Keratinocyte (primary cell): ENCODE data around the gene CEP170B. TPM values are rescaled to one million over a fixed set of nuclear protein-coding genes. Genes with fewer than 3 reads are reported as not detected.
"Not testable (repeated sequence)": the region's sequence is repeated elsewhere in the genome, so short reads cannot be mapped to it uniquely, and the experiment has no call there.

Source experiments
- DNase-seq: peaks from one replicate; pipeline ENCODE4 v3.0.0-alpha.2; 2011; ENCODE audit warnings: low read depth, missing footprints, low spot score
- FAIRE-seq: peaks from 2 replicates; lab custom pipeline; 2011; peaks lifted over from hg19 to GRCh38; lab: Jason Lieb, UNC
- H2AFZ ChIP-seq: 2 replicates; pipeline ENCODE4 v1.6.0; 2012; ENCODE audit warnings: low read length, control low read depth, inconsistent platforms; ENCODE audit not compliant: control insufficient read depth
- H3K27ac ChIP-seq: 2 replicates; pipeline ENCODE4 v1.5.1; 2011; ENCODE audit warnings: low read length; ENCODE audit not compliant: control insufficient read depth, insufficient read depth
- H3K27me3 ChIP-seq: 3 replicates; pipeline ENCODE4 v1.6.0; 2011; ENCODE audit warnings: low read length; ENCODE audit not compliant: control insufficient read depth, insufficient read depth; ENCODE audit errors: extremely low read depth
- H3K36me3 ChIP-seq, 2 experiments: 2 replicates in 1 of 2; 3 replicates in 1 of 2; pipeline ENCODE4 v1.5.1; 2011; ENCODE audit warnings: low read length in 2 of 2, mild to moderate bottlenecking in 1 of 2; ENCODE audit not compliant: control insufficient read depth in 2 of 2, insufficient read depth in 2 of 2; ENCODE audit errors: extremely low read depth in 1 of 2
- H3K4me1 ChIP-seq: 3 replicates; pipeline ENCODE4 v1.5.1; 2011; ENCODE audit warnings: low read length; ENCODE audit not compliant: control insufficient read depth, insufficient read depth; ENCODE audit errors: extremely low read depth
- H3K4me2 ChIP-seq: 3 replicates; pipeline ENCODE4 v1.6.0; 2011; ENCODE audit warnings: low read depth, low read length; ENCODE audit not compliant: control insufficient read depth, insufficient read depth; ENCODE audit errors: extremely low read depth
- H3K4me3 ChIP-seq, 3 experiments: fragments of 200-600 bp in 1 of 3; sonication (generic) in 1 of 3; 2 replicates in 2 of 3; 3 replicates in 1 of 3; pipeline ENCODE4 v1.5.1; 2011 to 2016; ENCODE audit warnings: low read length in 3 of 3, mild to moderate bottlenecking in 3 of 3, control low read depth in 2 of 3, inconsistent platforms in 1 of 3, low read depth in 1 of 3, mixed read lengths in 1 of 3, mixed run types in 1 of 3, moderate library complexity in 1 of 3; ENCODE audit not compliant: control insufficient read depth in 2 of 3, insufficient read depth in 2 of 3; ENCODE audit errors: extremely low read depth in 1 of 3
- H3K79me2 ChIP-seq: 2 replicates; pipeline ENCODE4 v1.6.0; 2012; ENCODE audit warnings: low read length; ENCODE audit not compliant: control insufficient read depth, insufficient read depth
- H3K9ac ChIP-seq: 3 replicates; pipeline ENCODE4 v1.6.0; 2011; ENCODE audit warnings: low read length; ENCODE audit not compliant: control insufficient read depth, insufficient read depth; ENCODE audit errors: extremely low read depth
- H3K9me1 ChIP-seq: 3 replicates; pipeline ENCODE4 v1.6.0; 2011; ENCODE audit warnings: low read length; ENCODE audit not compliant: control insufficient read depth, insufficient read depth; ENCODE audit errors: extremely low read depth
- H3K9me3 ChIP-seq: 2 replicates; pipeline ENCODE4 v1.5.1; 2012; ENCODE audit warnings: low read depth, low read length; ENCODE audit not compliant: control insufficient read depth
- H4K20me1 ChIP-seq: 3 replicates; pipeline ENCODE4 v1.6.0; 2011; ENCODE audit warnings: low read length; ENCODE audit not compliant: control insufficient read depth, insufficient read depth; ENCODE audit errors: extremely low read depth
- CTCF ChIP-seq, 3 experiments: IDR thresholded peaks in 1 of 3; conservative IDR thresholded peaks in 1 of 3; optimal IDR thresholded peaks in 1 of 3; 2 replicates in 2 of 3; 3 replicates in 1 of 3; pipeline versions ENCODE3 to v1.5.1; 2011; ENCODE audit warnings: low read length in 3 of 3, mild to moderate bottlenecking in 3 of 3, moderate library complexity in 2 of 3, control low read depth in 1 of 3, inconsistent platforms in 1 of 3; ENCODE audit not compliant: insufficient read depth in 2 of 3; ENCODE audit errors: extremely low read depth in 1 of 3
- EZH2 ChIP-seq: IDR thresholded peaks from one replicate; pipeline ENCODE4 v1.6.1; 2012; ENCODE audit warnings: inconsistent platforms, mild to moderate bottlenecking, low read length, moderate library complexity
- dilution Hi-C: fragments of 300-500 bp; cut with MboI; formaldehyde crosslinking; loops from one replicate; pipeline ENCODE4 v1.7.0; 2020; ENCODE audit warnings: low sequenced_read_pairs; ENCODE audit not compliant: extremely low pct_ligation_motif_present
- polyA plus RNA-seq, 5 experiments: library from polyadenylated mRNA; depleted of rRNA in 3 of 5; stranded (reverse) in 3 of 5; stranded (forward) in 1 of 5; unstranded in 1 of 5; fragments of >200 nt; gene quantifications; 1 replicate in 1 of 5; 2 replicates in 3 of 5; 3 replicates in 1 of 5; pipeline versions ENCODE4 v1.2.1 to v1.2.3, GENCODE V29; 2011 to 2012; ENCODE audit warnings: missing spikeins in 2 of 5, low read depth in 1 of 5, low replicate concordance in 1 of 5

Gene CEP170B
- polyA plus RNA-seq, 1 donor (not counting 4 experiments of a cell fraction or from before 2014, with no cell fraction given) = 8.7 TPM

GRCh38 chr14:104941508-104942365, 76.7 kb downstream of the CEP170B start:
- DNase-seq (no peak), FAIRE-seq (no peak)
- Histone ChIP-seq H3K4me3 (no peak overlapping the region), H3K9me1 (peaks cover 2% of the 10 kb centered on the region), H4K20me1 (no peaks in the 10 kb centered on the region), H3K27me3 (no peaks in the 10 kb centered on the region), H2AFZ (no peak overlapping the region), H3K27ac (no peak overlapping the region), H3K4me2 (no peak overlapping the region), H3K4me1 (no peaks in the 10 kb centered on the region), H3K36me3 (peaks cover 27 to 37% of the 10 kb centered on the region in 2 experiments), H3K9ac (no peak overlapping the region), H3K79me2 (no peaks in the 10 kb centered on the region), H3K9me3 (no peaks in the 10 kb centered on the region)
- dilution Hi-C loops = no loop called here
- TF ChIP-seq CTCF (optimal IDR thresholded peaks at IDR 0.05 in 1 of 3, IDR thresholded peaks at IDR 0.05 in 1 of 3, conservative IDR thresholded peaks at IDR 0.05 in 1 of 3; ENCODE audit: extremely low read depth in 1 of 3, insufficient read depth in 2 of 3, low read length in 3 of 3) = no peak
- TF ChIP-seq EZH2 = no peak

GRCh38 chr14:104942586-104942985, 77.5 kb downstream of the CEP170B start:
- no peaks in the 10 kb centered on the region for H3K9me3 ChIP-seq
- peaks cover 27 to 41% of the 10 kb centered on the region in 2 experiments for H3K36me3 ChIP-seq
- no peak overlapping the region for H3K27ac ChIP-seq
- H3K79me2 ChIP-seq = no peaks in the 10 kb centered on the region
- no peak overlapping the region for H3K4me3 ChIP-seq
- H3K4me2 ChIP-seq = no peak overlapping the region
- no peak overlapping the region for H2AFZ ChIP-seq
- TF ChIP-seq CTCF (optimal IDR thresholded peaks at IDR 0.05 in 1 of 3, IDR thresholded peaks at IDR 0.05 in 1 of 3, conservative IDR thresholded peaks at IDR 0.05 in 1 of 3; ENCODE audit: extremely low read depth in 1 of 3, insufficient read depth in 2 of 3, low read length in 3 of 3) (no peak), EZH2 (no peak)
- no peaks in the 10 kb centered on the region for H3K27me3 ChIP-seq
- no peak for FAIRE-seq
- no peak overlapping the region for H3K9ac ChIP-seq
- H3K9me1 ChIP-seq = peaks cover 2% of the 10 kb centered on the region
- no peaks in the 10 kb centered on the region for H4K20me1 ChIP-seq
- DNase-seq = no peak
- no peaks in the 10 kb centered on the region for H3K4me1 ChIP-seq
- dilution Hi-C loops = no loop called here

GRCh38 chr14:104943216-104944015, 78.3 kb downstream of the CEP170B start:
- H3K9me1 ChIP-seq = not testable (repeated sequence)

More at GRCh38 chr14:104943216-104944015, 78.3 kb downstream of the CEP170B start:
- H3K27me3 ChIP-seq, H3K9me3 ChIP-seq, H3K9ac ChIP-seq, FAIRE-seq, H3K27ac ChIP-seq, H2AFZ ChIP-seq, DNase-seq, H3K4me1 ChIP-seq, H4K20me1 ChIP-seq, H3K79me2 ChIP-seq, dilution Hi-C loops, H3K4me3 ChIP-seq, H3K4me2 ChIP-seq: not testable (repeated sequence)
- peaks cover 27 to 43% of the 10 kb centered on the region in 2 experiments for H3K36me3 ChIP-seq
